Fibroblast of lung (primary cell): ENCODE measurements around the gene CFAP92.

Experiments used
- CTCF ChIP-seq, 2 donors: IDR thresholded peaks in 1 of 2; conservative IDR thresholded peaks in 1 of 2; 1 replicate in 1 of 2; 2 replicates in 1 of 2; pipeline ENCODE4 v1.5.1; 2011 to 2012; ENCODE audit warnings: low read length in 2 of 2, control low read depth in 1 of 2, inconsistent platforms in 1 of 2, low read depth in 1 of 2, mild to moderate bottlenecking in 1 of 2
- EZH2 ChIP-seq: IDR thresholded peaks from 2 replicates; pipeline ENCODE4 v1.5.1; 2012; ENCODE audit warnings: low read length, control low read depth, mild to moderate bottlenecking; ENCODE audit errors: missing control alignments

GRCh38 chr3:129040039-129040336 is 46.1 kb upstream of the CFAP92 start:
- TF ChIP-seq CTCF (conservative IDR thresholded peaks at IDR 0.05 in 1 of 2, IDR thresholded peaks at IDR 0.05 in 1 of 2; ENCODE audit: low read depth in 1 of 2, low read length in 2 of 2) (no peak), EZH2 (no peak)
